Measurements from ENCODE around the gene SORL1-AS1.

The SORL1-AS1 gene

GRCh38 chr11:121452609-121453150 lies at the start of gene SORL1-AS1:
SORL1-AS1 (minus strand) TSS chr11:121452967.
- peak; percentile 96 for DNase-seq

- DNase-seq, result no peak
These were observed 48.0 kb upstream of the SORL1-AS1 start for GRCh38 chr11:121500717-121501116.

GRCh38 chr11:121500275-121500674 lies 47.5 kb upstream of the SORL1-AS1 start:
- DNase-seq, result no peak

GRCh38 chr11:121499405-121499804 lies 46.6 kb upstream of the SORL1-AS1 start:
- DNase-seq, result no peak

- no peak for DNase-seq
These were observed 44.6 kb upstream of the SORL1-AS1 start for GRCh38 chr11:121497176-121497998.

- DNase-seq, result peak; percentile 23
These were observed 41.8 kb upstream of the SORL1-AS1 start for GRCh38 chr11:121494355-121495099.

GRCh38 chr11:121489823-121490222 lies 37.1 kb upstream of the SORL1-AS1 start:
- DNase-seq, result no peak

GRCh38 chr11:121488641-121489040 lies 35.9 kb upstream of the SORL1-AS1 start:
- no peak for DNase-seq

- DNase-seq, result no peak
These were observed 35.4 kb upstream of the SORL1-AS1 start for GRCh38 chr11:121488170-121488569.

GRCh38 chr11:121487191-121487590 lies 34.4 kb upstream of the SORL1-AS1 start:
- DNase-seq, result no peak

- DNase-seq, result no peak
These were observed 33.3 kb upstream of the SORL1-AS1 start for GRCh38 chr11:121486054-121486453.

GRCh38 chr11:121485216-121485615 lies 32.4 kb upstream of the SORL1-AS1 start:
- no peak for DNase-seq

- no peak for DNase-seq
These were observed 31.2 kb upstream of the SORL1-AS1 start for GRCh38 chr11:121483805-121484480.

- peak; percentile 90 for DNase-seq
These were observed 29.7 kb upstream of the SORL1-AS1 start for GRCh38 chr11:121482231-121483129.

- peak; percentile 90 for DNase-seq
These were observed 28.9 kb upstream of the SORL1-AS1 start for GRCh38 chr11:121481484-121482230.

- no peak for DNase-seq
These were observed 27.0 kb upstream of the SORL1-AS1 start for GRCh38 chr11:121479698-121480238.

- DNase-seq, result no peak
These were observed 26.3 kb upstream of the SORL1-AS1 start for GRCh38 chr11:121478895-121479697.

GRCh38 chr11:121478226-121478894 lies 25.6 kb upstream of the SORL1-AS1 start:
- no peak for DNase-seq

GRCh38 chr11:121476379-121477032 lies 23.7 kb upstream of the SORL1-AS1 start:
- DNase-seq, result peak; percentile 79

Data from CD4-positive, alpha-beta T cell treated with Interleukin-4 for 4 hours (primary cell).